Hypothalamus (tissue), 51 donors: ENCODE data around the gene KRT85.
"Not testable (repeated sequence)": the region's sequence is repeated elsewhere in the genome, so short reads cannot be mapped to it uniquely, and the experiment has no call there.

ENCODE experiments used
- DNase-seq, 51 donors: peaks; one replicate each; lab custom pipeline; 2025; lab: John Stamatoyannopoulos, UW

Gene KRT85

DNA sequence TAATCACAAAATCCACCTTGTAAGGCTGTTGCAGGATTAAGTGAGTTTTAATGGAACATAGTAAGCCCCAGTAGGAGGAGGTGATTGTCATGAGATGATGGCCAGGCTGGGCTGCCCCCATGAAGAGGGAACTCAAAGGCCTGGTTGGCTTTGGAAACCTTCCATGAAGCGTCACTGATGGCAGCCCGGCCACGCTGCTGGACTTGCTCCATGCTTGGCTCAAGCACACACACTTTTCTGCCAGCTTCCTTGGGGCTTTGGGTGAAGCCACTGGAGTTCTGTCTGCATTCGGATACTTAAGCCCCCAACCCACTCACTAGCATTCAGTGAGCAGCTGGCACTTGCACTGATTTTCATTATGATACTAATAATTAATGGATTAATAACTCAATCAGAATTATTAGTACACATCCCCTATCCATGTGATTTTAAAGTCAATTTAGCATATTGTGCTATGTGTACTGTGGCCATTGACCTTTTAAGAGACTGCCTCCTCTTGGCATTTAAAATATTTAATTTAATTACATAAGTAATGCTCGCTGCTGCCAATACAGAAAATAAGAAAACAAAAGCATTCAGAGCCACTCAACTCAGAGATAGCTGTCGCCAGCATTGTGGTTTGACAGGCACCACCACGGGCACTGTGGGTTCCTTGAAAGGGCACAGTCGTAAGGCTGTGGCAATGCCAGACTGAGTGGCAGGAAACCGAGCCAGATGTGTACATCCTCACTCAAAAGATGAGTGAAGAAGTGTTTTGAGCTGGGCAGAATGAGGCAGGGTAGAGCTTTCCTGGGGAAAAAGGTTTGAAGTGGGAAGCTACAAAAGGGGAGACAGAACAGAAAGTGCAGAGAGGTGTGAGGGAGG, 15.9 kb downstream of the KRT85 start:
- DNase-seq, result peak in 39 of 51 donors; percentile 2 to 84 (median 43)

DNA sequence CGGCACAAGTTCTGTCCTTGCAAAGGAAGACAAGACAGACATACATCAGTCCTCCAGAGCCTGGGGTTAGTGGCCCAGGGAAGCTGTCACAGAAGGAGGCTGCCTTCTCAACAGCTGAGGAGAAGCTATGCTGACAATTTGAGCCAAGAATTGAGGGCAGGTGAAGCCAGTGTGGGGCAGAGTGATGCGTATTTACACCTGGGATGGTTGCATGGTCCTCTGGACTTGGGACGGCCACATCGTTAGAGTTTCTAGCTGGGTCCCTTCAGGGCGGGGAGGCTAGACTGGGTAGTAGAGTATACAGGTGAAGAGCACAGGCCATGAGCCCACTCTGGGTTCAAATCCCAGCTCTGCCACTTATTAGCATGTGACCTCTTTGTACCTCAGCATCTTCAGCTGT, 16.5 kb downstream of the KRT85 start:
- DNase-seq, result no peak

DNA sequence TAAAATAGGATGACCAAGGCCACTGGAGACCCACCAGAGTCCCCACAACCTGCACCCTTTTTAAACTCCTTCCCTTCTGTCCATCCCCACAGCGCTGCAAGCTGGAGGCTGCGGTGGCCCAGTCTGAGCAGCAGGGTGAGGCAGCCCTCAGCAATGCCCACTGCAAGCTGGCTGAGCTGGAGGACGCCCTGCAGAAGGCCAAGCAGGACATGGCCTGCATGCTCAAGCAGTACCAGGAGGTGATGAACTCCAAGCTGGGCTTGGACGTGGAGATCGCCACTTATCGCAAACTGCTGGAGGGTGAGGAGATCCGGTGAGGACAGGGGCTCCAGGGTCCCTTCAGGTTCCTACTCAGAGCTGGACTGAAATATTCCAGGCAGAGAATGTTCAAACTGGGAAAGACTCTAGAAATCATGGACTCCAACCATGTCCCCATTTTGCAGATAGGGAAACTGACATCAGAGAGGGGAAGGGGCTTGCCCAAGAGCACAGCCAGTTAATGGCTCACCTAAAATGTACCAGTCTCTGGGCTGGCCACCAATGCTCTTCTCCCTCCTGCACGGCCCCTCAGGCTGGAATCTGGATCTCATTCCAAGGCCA, 17.2 kb downstream of the KRT85 start:
- DNase-seq, result no peak

DNA sequence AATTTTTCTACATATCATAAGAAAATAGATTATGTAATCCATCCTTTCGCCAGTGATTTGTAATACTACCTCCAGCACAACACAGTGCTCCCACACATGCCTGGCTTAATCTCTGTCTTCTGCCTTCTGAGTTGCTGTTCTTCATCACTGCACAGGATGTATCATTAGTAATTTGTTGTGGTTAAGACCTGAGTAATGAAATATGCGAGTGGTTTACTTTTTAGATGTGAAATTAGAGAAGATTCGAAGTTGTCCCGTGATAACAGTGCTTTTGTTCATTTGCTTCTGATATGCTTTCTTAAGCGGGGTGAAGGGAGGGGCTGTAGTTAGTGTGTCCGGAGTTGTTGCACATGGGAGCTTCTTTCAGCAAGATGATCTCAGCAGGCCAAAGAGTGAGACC, 18.1 kb downstream of the KRT85 start:
- DNase-seq, result no peak

DNA sequence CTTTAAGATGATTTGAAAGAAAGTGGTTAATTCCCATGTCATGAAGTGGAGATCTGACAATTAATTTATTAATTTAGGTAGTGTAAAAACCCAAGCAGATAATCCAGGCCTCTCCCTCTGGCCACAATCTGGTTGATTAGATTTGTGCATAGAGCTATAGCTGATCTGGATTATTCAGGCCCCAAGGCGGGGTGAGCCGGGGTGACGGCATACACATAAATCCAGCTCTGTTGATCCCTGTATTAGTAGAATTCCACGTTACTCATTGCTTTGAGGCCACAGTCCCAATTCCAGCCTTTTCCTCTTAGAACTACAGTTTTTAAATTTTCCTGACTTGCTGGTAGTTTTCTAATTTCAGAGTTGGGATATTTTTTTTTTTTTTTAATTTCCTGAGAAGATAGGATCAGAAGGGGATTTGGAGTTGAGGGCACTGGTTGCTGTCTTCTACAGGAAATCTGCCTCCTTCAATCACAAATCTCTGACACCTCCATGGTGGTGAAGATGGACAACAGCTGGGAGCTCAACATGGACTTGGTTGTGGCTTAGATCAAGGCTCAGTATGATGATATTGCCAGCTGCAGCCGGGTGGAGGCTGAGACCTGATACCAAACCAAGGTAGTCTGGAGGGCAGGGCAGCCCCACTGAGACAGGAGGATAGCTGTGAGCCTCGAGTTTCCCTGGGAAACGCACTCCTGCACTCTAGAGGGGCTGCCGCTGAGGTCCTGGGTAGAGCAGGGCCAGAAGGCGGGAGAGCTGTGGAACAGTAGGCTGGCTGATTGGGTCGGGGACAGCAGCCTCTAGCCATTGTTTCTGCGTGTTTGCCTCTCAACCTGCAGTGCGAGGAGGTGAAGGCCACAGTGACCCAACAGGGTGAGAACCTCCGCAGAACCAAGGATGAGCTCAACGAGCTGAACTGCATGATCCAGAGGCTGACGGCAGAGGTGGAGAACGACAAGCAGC, 19.4 kb downstream of the KRT85 start:
- DNase-seq, result no peak

DNA sequence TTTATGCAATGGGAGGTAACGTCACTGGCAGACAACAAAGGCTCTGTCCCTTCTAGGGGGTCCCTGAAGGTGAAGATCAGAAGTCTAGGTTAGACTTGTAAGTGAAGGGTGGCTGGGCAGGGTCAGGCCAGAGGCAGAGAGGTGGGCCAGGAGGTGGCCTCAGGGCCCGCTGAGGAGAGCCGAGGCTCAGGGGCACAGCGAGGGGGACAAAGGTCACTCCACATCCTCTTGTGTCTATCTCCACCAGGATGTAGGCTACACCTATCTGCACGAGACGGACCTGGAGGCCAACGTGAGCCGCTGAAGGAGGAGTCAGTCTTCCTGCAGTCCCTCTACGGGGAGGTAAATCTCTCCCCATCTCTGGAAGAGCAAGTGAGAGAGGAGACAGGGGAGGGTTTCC, 20.3 kb downstream of the KRT85 start:
- DNase-seq, result no peak

DNA sequence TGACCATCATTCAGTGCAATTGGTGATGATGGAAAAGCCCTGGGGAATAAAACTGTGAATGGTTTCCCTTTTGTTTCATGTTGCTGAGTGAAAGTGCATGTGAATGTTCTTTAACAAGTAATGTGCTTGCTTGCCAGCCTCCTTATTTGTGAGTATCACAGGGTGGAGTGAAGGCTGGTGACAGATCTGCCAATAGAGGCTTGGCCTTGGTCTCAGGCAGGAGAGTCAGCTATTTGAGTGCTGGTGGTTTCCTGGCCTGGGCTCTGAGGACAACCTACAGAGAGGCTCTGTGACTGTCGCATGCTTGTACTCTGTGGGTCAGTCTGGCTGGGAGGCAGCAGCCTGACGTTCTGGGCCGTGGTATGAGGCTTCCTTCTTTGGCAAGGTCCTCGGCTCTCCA, 20.7 kb downstream of the KRT85 start:
- peak in 21 of 51 donors; percentile 5 to 65 (median 25) for DNase-seq

DNA sequence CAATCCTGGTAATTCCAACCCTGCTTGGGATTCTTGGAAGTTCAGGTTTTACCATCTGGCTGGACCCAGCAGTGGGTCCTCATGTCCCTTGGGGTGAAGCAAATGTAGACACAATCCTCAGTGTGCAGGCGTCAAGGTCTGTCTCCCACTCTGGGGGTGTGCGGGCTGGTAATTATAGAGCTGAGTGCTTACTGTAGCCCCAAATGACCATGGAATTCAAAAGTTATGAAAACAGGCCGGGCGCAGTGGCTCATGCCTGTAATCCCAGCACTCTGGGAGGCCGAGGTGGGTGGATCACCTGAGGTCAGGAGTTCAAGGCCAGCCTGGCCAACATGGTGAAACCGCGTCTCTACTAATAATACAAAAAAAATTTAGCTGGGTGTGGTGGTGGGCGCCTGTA, 22.2 kb downstream of the KRT85 start:
- DNase-seq, result not testable (repeated sequence)

DNA sequence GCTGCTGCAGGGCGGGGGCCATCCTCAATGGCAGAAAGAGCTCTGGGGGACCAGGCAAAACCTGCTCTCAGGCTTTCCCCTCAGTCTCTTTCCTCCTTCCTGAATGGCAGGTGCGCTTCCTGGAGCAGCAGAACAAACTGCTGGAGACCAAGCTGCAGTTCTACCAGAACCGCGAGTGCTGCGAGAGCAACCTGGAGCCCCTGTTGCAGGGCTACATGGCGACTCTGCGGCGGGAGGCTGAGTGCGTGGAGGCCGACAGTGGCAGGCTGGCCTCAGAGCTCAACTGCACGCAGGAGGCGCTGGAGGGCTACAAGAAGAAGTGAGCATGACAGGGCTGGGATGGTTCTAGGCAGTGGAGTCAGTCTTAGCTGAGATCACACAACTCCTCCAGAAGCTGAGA, 23.2 kb downstream of the KRT85 start:
- DNase-seq, result no peak

DNA sequence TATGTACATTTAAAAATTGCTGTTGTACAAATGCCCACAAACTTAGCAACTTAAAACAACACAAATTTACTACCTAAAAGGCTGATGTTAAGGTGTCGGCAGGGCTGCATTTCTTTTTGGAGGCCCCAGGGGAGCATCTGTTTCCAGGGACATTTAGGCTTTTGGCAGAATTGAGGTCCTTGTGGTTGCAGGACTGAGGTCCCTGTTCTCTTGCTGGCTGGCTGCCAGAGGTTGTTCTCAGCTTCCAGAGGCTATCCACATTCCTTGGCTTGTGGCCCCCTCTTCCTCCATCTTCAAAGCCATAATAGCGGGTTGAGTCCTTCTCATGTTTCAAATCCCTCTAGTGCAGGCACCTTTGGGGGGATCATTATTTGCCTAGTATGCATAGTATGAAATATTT, 23.7 kb downstream of the KRT85 start:
- DNase-seq, result no peak

DNA sequence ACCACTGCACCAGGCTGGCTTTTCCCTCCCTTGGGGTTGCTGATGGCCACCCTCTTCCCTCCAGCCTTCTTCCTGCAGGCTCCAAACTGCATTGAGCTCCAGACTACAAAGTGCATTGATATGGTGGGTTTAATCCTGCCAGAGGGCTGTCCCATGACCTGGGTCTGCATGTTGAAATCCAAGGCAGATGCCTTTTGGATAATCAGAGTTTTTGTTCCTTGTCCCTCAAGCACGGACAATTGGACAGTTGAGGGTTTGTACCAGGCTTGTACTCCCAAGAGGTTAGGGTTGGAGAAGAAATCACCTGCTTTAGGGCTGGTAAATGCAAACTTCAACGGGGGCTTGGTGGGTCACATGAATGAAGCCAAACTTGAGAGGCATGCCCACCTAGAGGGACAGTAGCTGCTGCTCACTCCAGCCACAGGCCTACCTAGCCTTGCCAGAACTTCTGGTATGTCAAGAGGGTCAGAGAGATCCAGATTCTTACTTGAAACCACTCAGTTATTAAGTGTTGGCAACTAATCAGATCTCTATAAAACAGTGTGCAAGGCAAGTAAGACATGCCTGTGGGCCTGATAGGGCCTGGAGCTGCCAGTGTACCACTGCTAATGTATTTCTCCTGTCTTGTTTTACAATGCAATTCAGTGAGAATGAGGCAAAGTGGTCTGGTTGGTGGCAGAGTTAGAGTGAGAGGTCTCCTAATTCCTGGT, 24.3 kb downstream of the KRT85 start:
- no peak for DNase-seq

DNA sequence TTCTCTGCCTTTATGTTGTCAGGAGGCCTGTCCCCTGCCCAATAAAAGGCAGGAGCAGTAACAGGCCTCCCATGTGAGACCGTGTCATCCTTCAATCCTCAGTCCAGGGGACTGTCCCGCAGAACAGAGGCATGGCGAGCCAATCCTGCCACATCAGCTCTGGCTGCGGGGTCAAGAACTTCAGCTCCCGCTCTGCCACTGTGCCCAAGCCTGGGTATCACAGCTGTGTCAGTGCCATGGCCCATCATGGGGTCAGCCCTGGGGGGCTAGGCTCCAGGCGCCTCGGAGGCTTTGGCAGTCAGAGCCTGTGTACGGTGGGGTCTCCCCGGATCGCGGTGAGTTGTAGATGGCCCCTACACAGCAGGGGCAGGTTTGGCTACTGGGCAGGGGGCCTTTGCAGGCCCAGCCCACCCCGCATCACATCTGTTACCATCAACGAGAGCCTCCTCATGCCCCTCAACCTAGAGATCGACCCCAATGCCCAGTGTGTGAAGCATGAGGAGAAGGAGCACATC, 26.2 kb downstream of the KRT85 start:
- DNase-seq, result no peak

DNA sequence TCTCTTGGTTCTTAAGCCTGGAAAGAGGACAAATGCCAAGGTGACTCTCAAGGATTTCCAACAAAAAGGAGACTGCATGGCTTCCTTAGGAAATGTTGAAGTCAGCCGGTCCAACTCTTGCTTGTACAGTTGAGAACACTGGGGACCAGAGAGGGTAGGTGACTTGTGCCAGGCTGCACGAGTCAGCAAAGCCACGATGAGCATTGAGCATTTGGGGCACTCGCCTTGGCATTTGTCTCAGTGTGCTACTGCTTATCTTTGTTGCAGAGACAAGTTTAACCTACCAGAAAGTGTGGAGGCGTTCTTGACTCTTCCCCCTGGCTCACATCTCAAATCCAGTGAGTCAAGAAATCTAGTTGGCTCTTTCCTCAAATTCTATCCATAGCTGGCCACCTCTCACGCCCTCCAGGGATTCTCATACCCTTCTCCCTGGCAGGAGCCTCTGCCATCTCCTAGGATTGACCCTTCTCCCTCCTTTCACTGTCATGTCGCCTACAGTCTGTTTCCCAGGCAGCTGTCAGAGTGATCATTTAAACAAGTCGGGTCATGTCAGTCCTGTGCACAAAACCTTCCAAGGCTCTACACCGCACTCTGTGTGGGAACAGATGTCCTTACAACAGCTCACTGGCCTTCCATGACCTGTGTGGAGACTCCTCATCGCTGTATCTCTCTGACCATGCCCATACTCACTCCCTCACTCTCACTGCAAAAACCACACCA, 28.9 kb downstream of the KRT85 start:
- no peak for DNase-seq

DNA sequence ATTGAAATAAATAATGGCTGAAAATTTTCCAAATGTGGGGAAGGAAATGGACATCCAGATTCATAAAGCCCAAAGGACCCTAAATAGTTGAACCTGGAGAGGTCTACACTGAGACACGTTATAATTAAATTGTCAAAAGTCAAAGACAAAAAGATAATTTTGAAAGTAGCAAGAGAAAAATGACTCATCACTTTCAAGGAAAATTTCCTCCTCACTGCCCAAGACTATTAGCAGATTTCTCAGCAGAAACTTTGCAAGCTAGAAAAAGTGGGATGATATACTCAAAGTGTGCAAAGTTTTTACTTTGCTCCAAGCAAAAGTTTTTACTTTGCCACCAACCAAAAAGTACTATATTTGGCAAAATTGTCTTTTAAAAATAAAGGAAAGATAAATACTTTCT, 30.2 kb downstream of the KRT85 start:
- DNase-seq, result no peak

DNA sequence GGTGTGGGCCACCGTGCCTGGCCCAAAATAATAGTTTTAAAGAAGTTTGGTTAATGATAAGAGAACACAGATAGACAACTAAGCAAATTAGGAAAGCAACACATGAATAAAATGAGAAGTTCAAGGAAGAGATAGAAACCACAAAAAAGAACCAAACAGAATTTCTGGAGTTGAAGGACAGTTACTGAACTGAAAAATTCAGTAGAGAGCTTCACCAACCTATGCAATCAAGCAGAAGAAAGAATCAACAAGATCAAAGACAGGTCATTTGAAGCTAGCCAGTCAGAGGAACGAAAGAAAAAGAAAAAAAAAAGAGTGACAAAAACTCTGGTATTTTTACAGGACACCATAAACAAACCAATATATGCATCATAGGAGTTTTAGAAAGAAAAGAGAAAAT, 30.6 kb downstream of the KRT85 start:
- DNase-seq, result no peak

DNA sequence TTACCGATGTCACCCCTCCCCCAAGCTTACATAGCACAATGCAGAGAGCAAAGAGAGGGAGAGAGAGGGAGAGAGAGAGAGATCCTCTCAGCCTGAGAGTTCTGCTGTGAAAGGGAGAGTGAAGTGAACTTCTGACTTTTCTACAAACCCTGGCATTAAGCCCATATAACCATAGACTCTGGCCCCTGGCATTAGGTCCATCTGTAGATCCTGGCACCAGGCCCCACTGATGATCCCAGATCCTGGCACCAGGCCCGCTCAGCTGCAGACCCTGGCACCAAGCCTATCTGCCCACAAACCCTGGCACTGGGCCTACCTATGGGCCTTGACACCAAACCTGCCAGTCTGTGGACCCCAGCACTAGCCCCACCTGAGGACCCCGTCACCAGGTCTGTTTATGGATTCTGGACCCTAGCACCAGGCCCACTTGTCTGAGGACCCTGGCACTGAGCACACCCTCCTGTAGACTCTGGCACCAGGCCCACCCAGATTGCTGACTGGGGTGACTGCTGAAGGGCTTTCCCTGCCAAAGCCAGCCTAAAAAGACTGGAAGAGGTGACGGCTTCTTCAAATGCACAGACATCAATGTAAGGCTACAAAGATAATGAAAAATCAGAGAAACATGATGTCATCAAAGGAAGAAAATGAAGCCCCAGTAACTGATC, 31.6 kb downstream of the KRT85 start:
- no peak for DNase-seq

DNA sequence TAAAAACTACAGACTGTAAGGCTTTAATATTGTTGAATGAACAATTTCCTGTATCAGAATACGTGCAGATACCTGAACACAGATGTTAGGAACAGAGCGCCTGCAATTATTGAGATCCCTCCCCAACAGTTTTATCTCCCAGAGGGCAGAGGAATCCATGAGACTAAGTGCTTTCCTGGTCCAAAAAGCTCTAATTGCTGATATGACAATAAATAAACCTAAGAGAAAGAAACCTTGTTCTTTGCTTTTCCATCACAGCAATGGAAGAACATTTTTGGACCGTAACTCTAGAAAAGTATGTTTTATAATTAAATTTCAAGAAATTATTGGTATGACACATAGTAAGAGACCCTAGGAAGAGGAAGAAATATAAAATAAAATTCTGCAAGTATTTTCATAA, 33.1 kb downstream of the KRT85 start:
- no peak for DNase-seq

DNA sequence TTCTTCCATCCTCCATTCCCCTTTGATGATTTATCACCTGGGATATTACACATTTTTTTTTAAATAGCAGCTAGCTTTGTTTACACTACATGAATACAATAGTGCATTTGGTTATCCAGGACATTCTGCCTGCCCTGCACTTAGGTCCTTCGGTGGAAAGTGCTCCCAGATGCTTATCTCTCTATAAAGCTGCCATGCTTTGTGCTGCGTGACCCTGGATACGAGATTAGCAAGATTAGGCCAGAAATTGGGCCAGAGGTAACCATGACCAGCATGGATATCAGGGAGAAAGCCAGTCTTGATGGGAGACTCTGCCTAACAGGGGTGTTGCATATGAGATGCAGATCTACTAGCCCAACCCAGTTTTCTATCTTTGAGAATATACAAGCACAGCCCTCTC, 34.0 kb downstream of the KRT85 start:
- DNase-seq, result no peak

DNA sequence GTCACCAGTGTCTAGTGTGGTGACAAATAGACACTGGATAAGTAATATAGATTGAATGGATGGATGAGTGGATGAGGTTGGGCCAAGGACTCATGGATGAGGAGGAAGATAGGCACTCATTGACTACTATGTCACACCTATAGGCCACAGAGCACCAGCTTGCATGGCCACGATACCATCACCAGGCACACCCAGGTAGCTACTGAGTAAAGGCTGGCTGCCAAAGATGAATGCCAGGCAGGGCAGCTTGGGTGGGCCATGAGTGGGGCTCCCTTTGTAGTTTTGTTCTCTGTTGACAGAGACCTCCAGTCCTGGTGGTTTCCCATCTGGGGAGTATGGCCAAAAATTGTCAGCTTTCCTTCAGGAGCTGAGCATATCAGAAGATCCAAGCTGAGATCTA, 34.9 kb downstream of the KRT85 start:
- DNase-seq, result no peak
